HG03064 (cell line): ENCODE data around the gene SLC5A9.

Experiments
- ATAC-seq: cut with Tn5 transposase; IDR thresholded peaks from one replicate; pipeline ENCODE4 v1.9.1; 2021; ENCODE audit warnings: low read depth; ENCODE audit not compliant: unreplicated experiment

The SLC5A9 gene

GRCh38 chr1:48222501-48223242 lies at the start of gene SLC5A9:
Gene SLC5A9, plus strand, starts transcription at chr1:48222716. Its CDS starts 21 bp downstream, at chr1:48222737.
- ATAC-seq = no peak

- ATAC-seq = no peak
Measured at GRCh38 chr1:48175116-48175515, 47.4 kb upstream of the SLC5A9 start.

- no peak for ATAC-seq
Measured at GRCh38 chr1:48177257-48177656, 45.3 kb upstream of the SLC5A9 start.

- no peak for ATAC-seq
Measured at GRCh38 chr1:48181669-48182367, 40.7 kb upstream of the SLC5A9 start.

- no peak for ATAC-seq
Measured at GRCh38 chr1:48182439-48182838, 40.1 kb upstream of the SLC5A9 start.

- no peak for ATAC-seq
Measured at GRCh38 chr1:48186306-48186839, 36.1 kb upstream of the SLC5A9 start.

GRCh38 chr1:48187969-48188563 lies 34.5 kb upstream of the SLC5A9 start:
- ATAC-seq = no peak

- no peak for ATAC-seq
Measured at GRCh38 chr1:48190881-48191280, 31.6 kb upstream of the SLC5A9 start.

- ATAC-seq = no peak
Measured at GRCh38 chr1:48194801-48195200, 27.7 kb upstream of the SLC5A9 start.

- no peak for ATAC-seq
Measured at GRCh38 chr1:48196237-48196636, 26.3 kb upstream of the SLC5A9 start.

- ATAC-seq = no peak
Measured at GRCh38 chr1:48198970-48199369, 23.5 kb upstream of the SLC5A9 start.

- ATAC-seq = no peak
Measured at GRCh38 chr1:48200166-48200900, 22.2 kb upstream of the SLC5A9 start.

GRCh38 chr1:48202030-48202752 lies 20.3 kb upstream of the SLC5A9 start:
- ATAC-seq = no peak

- peak; percentile 63 for ATAC-seq
Measured at GRCh38 chr1:48203287-48203900, 19.1 kb upstream of the SLC5A9 start.

GRCh38 chr1:48205522-48205921 lies 17.0 kb upstream of the SLC5A9 start:
- no peak for ATAC-seq

GRCh38 chr1:48206371-48206770 lies 16.1 kb upstream of the SLC5A9 start:
- ATAC-seq = no peak

- ATAC-seq = no peak
Measured at GRCh38 chr1:48207131-48207530, 15.4 kb upstream of the SLC5A9 start.

GRCh38 chr1:48207536-48208075 lies 14.9 kb upstream of the SLC5A9 start:
- no peak for ATAC-seq

- no peak for ATAC-seq
Measured at GRCh38 chr1:48208251-48208650, 14.3 kb upstream of the SLC5A9 start.
